HEK293T (cell line): ENCODE measurements around the gene GRIA2.

ENCODE experiments used
- ARNT ChIP-seq: fragments of 450-650 bp; IDR thresholded peaks from 2 replicates; pipeline ENCODE4 v1.6.1; 2017; ENCODE audit warnings: mild to moderate bottlenecking
- FOXK2 ChIP-seq: fragments of 450-650 bp; IDR thresholded peaks from 2 replicates; pipeline ENCODE4 v1.6.1; 2016; ENCODE audit warnings: mild to moderate bottlenecking
- FOXM1 ChIP-seq: fragments of 450-650 bp; IDR thresholded peaks from 2 replicates; pipeline ENCODE4 v1.6.1; 2017; ENCODE audit warnings: mild to moderate bottlenecking, borderline replicate concordance

DNA sequence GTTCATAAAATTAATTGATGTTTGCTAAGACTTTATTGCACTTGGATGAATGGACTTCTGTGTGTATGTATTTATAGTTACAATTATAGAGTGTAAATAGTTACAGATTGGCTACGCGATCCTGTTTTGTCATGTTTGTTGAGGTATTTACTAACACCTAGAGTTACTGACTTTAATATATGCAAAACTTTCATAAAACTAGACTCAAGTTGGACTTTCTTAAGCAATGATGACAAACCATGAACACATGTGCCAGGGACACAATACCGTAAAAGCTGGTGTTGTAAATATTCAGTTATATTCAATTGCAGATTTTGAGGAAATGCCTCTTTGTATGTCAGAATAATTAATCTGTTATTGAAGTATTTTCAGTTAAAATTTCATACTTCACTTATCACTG lies 6.1 kb downstream of the GRIA2 start:
- TF ChIP-seq FOXM1 (no peak), FOXK2 (no peak), ARNT (no peak)
